ENCODE measurements around the gene PPP6R2.

GRCh38 chr22:50481440-50482106 is 138.4 kb downstream of the PPP6R2 start, which contains the start of gene ADM2:
- TF ChIP-seq, protein P1, sequence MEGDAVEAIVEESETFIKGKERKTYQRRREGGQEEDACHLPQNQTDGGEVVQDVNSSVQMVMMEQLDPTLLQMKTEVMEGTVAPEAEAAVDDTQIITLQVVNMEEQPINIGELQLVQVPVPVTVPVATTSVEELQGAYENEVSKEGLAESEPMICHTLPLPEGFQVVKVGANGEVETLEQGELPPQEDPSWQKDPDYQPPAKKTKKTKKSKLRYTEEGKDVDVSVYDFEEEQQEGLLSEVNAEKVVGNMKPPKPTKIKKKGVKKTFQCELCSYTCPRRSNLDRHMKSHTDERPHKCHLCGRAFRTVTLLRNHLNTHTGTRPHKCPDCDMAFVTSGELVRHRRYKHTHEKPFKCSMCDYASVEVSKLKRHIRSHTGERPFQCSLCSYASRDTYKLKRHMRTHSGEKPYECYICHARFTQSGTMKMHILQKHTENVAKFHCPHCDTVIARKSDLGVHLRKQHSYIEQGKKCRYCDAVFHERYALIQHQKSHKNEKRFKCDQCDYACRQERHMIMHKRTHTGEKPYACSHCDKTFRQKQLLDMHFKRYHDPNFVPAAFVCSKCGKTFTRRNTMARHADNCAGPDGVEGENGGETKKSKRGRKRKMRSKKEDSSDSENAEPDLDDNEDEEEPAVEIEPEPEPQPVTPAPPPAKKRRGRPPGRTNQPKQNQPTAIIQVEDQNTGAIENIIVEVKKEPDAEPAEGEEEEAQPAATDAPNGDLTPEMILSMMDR (optimal IDR thresholded peaks at IDR 0.05 in 1 of 3, IDR thresholded peaks at IDR 0.05 in 1 of 3, conservative IDR thresholded peaks at IDR 0.05 in 1 of 3; ENCODE audit: extremely low read depth in 1 of 3, insufficient read depth in 2 of 3, low read length in 3 of 3), result no peak
- TF ChIP-seq EZH2 (IDR thresholded peaks at IDR 0.05; ENCODE audit: low read length), result no peak

All from keratinocyte (primary cell).